Transverse colon (tissue), 4 donors: ENCODE results near the gene BCAS4.

Experiments used
- CTCF ChIP-seq, 5 experiments: fragments of 200-600 bp in 3 of 5; fragments of 450-650 bp in 2 of 5; sonication (generic) in 3 of 5; IDR thresholded peaks; 1 replicate in 2 of 5; 2 replicates in 3 of 5; pipeline ENCODE4 v1.5.1; 2016 to 2017; ENCODE audit warnings: antibody characterized with exemption in 5 of 5, inconsistent platforms in 3 of 5, mild to moderate bottlenecking in 2 of 5, moderate library complexity in 1 of 5
- EP300 ChIP-seq: sonication (generic); formaldehyde crosslinking; IDR thresholded peaks from one replicate; pipeline ENCODE4 v1.6.1; 2017; ENCODE audit warnings: antibody characterized with exemption, low read depth
- POLR2A ChIP-seq: fragments of 450-650 bp; IDR thresholded peaks from one replicate; pipeline ENCODE4 v1.6.1; 2016; ENCODE audit warnings: antibody characterized with exemption, mild to moderate bottlenecking, moderate library complexity
- POLR2AphosphoS5 ChIP-seq, 3 donors: sonication (generic); formaldehyde crosslinking; IDR thresholded peaks; one replicate each; pipeline ENCODE4 v1.6.1; 2016; ENCODE audit warnings: antibody characterized with exemption in 3 of 3

GRCh38 chr20:50799890-50800550 lies 5.2 kb downstream of the BCAS4 start:
- TF ChIP-seq CTCF (IDR thresholded peaks at IDR 0.05), result no peak
- no peak for TF ChIP-seq POLR2A
- no peak for TF ChIP-seq EP300
- no peak for TF ChIP-seq POLR2AphosphoS5 (IDR thresholded peaks at IDR 0.05)
